ENCODE results near the gene HYOU1.

DNA sequence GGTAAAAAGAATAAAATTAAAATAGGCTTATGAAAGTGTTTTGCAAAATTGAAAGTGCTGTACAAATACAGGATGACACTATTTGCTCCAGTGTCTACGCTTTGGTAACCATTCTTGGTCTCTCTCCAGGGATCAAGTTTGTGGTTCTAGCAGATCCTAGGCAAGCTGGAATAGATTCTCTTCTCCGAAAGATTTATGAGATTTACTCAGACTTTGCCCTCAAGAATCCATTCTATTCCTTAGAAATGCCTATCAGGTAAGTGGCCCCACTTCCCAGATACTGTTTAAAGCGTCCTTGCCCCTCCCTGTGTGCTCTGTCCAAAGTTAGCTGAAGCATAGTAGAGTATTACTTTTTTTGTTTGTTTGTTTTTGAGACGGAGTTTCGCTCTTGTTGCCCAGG is 35.4 kb downstream of the HYOU1 start:
- TF ChIP-seq TAF1 (IDR thresholded peaks at IDR 0.05; ENCODE audit: borderline replicate concordance, insufficient read depth, low read length): no peak
- TF ChIP-seq REST (IDR thresholded peaks at IDR 0.05; ENCODE audit: insufficient read depth in 1 of 2, low read depth in 2 of 2, low read length in 2 of 2): no peak
- no peak for TF ChIP-seq SIN3A (IDR thresholded peaks at IDR 0.05; ENCODE audit: borderline replicate concordance, insufficient read depth, low read length)

Measured in PFSK-1 (cell line).